ENCODE data around the gene CIRBP.
"Not testable (repeated sequence)": the region's sequence is repeated elsewhere in the genome, so short reads cannot be mapped to it uniquely, and the experiment has no call there.

CIRBP gene

GRCh38 chr19:1304197-1304924 is 35.2 kb downstream of the CIRBP start:
- FAIRE-seq (no peak), DNase-seq (ENCODE audit: insufficient read length, low spot score) (no peak)
- TF ChIP-seq CTCF (IDR thresholded peaks at IDR 0.05; ENCODE audit: insufficient read depth, missing control alignments), result no peak

GRCh38 chr19:1305354-1305753 is 36.2 kb downstream of the CIRBP start:
- DNase-seq (ENCODE audit: insufficient read length, low spot score); FAIRE-seq: not testable (repeated sequence)

- no peak for DNase-seq (ENCODE audit: insufficient read length, low spot score)
- FAIRE-seq, result no peak
- TF ChIP-seq CTCF (IDR thresholded peaks at IDR 0.05; ENCODE audit: insufficient read depth, missing control alignments), result no peak
Observed at GRCh38 chr19:1307320-1307719, 38.2 kb downstream of the CIRBP start.

GRCh38 chr19:1307755-1308303 is 38.7 kb downstream of the CIRBP start:
- TF ChIP-seq CTCF (IDR thresholded peaks at IDR 0.05; ENCODE audit: insufficient read depth, missing control alignments), result no peak
- DNase-seq (ENCODE audit: insufficient read length, low spot score) (no peak), FAIRE-seq (no peak)

GRCh38 chr19:1308718-1309117 is 39.6 kb downstream of the CIRBP start:
- FAIRE-seq (no peak), DNase-seq (ENCODE audit: insufficient read length, low spot score) (no peak)
- no peak for TF ChIP-seq CTCF (IDR thresholded peaks at IDR 0.05; ENCODE audit: insufficient read depth, missing control alignments)

- TF ChIP-seq CTCF (IDR thresholded peaks at IDR 0.05; ENCODE audit: insufficient read depth, missing control alignments), result no peak
- FAIRE-seq, result no peak
- no peak for DNase-seq (ENCODE audit: insufficient read length, low spot score)
Observed at GRCh38 chr19:1309977-1310852, 41.1 kb downstream of the CIRBP start.

GRCh38 chr19:1310853-1311180 is 41.7 kb downstream of the CIRBP start:
- no peak for FAIRE-seq
- no peak for DNase-seq (ENCODE audit: insufficient read length, low spot score)
- no peak for TF ChIP-seq CTCF (IDR thresholded peaks at IDR 0.05; ENCODE audit: insufficient read depth, missing control alignments)
